H9 (cell line): ENCODE results near the gene ACTN4. TPM values are rescaled to one million over a fixed set of nuclear protein-coding genes. Genes with fewer than 3 reads are reported as not detected.

ENCODE experiments used
- DNase-seq: peaks from one replicate; pipeline ENCODE4 v3.0.0-alpha.2; 2017
- H2AFZ ChIP-seq: one replicate; pipeline ENCODE4 v1.6.1; 2013; ENCODE audit warnings: mild to moderate bottlenecking, low read length, control low read depth, moderate library complexity
- H2AK5ac ChIP-seq: 2 replicates; pipeline ENCODE4 v1.6.1; 2013; ENCODE audit warnings: low read length, control low read depth, mixed read lengths; ENCODE audit not compliant: insufficient read length
- H2BK120ac ChIP-seq: one replicate; pipeline ENCODE4 v1.6.1; 2013; ENCODE audit warnings: low read depth, mild to moderate bottlenecking, low read length, control low read depth, inconsistent platforms; ENCODE audit not compliant: poor library complexity, severe bottlenecking
- H2BK12ac ChIP-seq: 2 replicates; pipeline ENCODE4 v1.6.1; 2013; ENCODE audit warnings: low read length, control low read depth, mixed read lengths, low read depth; ENCODE audit not compliant: insufficient read length
- H2BK15ac ChIP-seq: 2 replicates; pipeline ENCODE4 v1.6.1; 2013; ENCODE audit warnings: low read depth, low read length, control low read depth
- H2BK20ac ChIP-seq: one replicate; pipeline ENCODE4 v1.6.1; 2013; ENCODE audit warnings: low read depth, mild to moderate bottlenecking, low read length, control low read depth, inconsistent platforms; ENCODE audit not compliant: poor library complexity, severe bottlenecking
- H2BK5ac ChIP-seq: 2 replicates; pipeline ENCODE4 v1.6.1; 2013; ENCODE audit warnings: low read length, control low read depth, mixed read lengths; ENCODE audit not compliant: insufficient read length
- H3K14ac ChIP-seq: 2 replicates; pipeline ENCODE4 v1.6.1; 2013; ENCODE audit warnings: low read length, control low read depth; ENCODE audit not compliant: insufficient read depth
- H3K18ac ChIP-seq: 2 replicates; pipeline ENCODE4 v1.6.1; 2013; ENCODE audit warnings: low read depth, mild to moderate bottlenecking, mixed read lengths, low read length, control low read depth; ENCODE audit not compliant: insufficient read length
- H3K23ac ChIP-seq: 2 replicates; pipeline ENCODE4 v1.6.1; 2013; ENCODE audit warnings: low read length, control low read depth, mixed read lengths, low read depth; ENCODE audit not compliant: insufficient read length
- H3K23me2 ChIP-seq: 2 replicates; pipeline ENCODE4 v1.6.1; 2013; ENCODE audit warnings: low read depth, mild to moderate bottlenecking, mixed read lengths, low read length, control low read depth; ENCODE audit not compliant: insufficient read length, poor library complexity, severe bottlenecking
- H3K27ac ChIP-seq: 2 replicates; pipeline ENCODE4 v1.5.1; 2013; ENCODE audit warnings: low read length, control low read depth, mixed read lengths, low read depth; ENCODE audit not compliant: insufficient read length
- H3K27me3 ChIP-seq: 2 replicates; pipeline ENCODE4 v1.6.1; 2013; ENCODE audit warnings: low read length, control low read depth, inconsistent platforms; ENCODE audit not compliant: insufficient read depth
- H3K4ac ChIP-seq: 2 replicates; pipeline ENCODE4 v1.6.1; 2013; ENCODE audit warnings: low read depth, mild to moderate bottlenecking, control low read depth, inconsistent platforms, low read length, moderate library complexity
- H3K4me1 ChIP-seq: 2 replicates; pipeline ENCODE4 v1.6.1; 2013; ENCODE audit warnings: low read length, control low read depth, inconsistent platforms; ENCODE audit not compliant: insufficient read depth
- H3K4me2 ChIP-seq: 2 replicates; pipeline ENCODE4 v1.6.1; 2013; ENCODE audit warnings: low read length, control low read depth, mixed read lengths; ENCODE audit not compliant: insufficient read length, insufficient read depth
- H3K56ac ChIP-seq: 2 replicates; pipeline ENCODE4 v1.6.1; 2013; ENCODE audit warnings: low read depth, mild to moderate bottlenecking, mixed read lengths, low read length, control low read depth; ENCODE audit not compliant: insufficient read length
- H3K79me1 ChIP-seq: 2 replicates; pipeline ENCODE4 v1.6.1; 2013; ENCODE audit warnings: low read depth, mild to moderate bottlenecking, moderate library complexity, low read length, control low read depth, inconsistent platforms; ENCODE audit not compliant: insufficient read depth, poor library complexity, severe bottlenecking
- H3K79me2 ChIP-seq: 2 replicates; pipeline ENCODE4 v1.6.1; 2013; ENCODE audit warnings: low read length, control low read depth, inconsistent platforms; ENCODE audit not compliant: insufficient read depth
- H3K9ac ChIP-seq: 2 replicates; pipeline ENCODE4 v1.6.1; 2013; ENCODE audit warnings: low read length, control low read depth, mixed read lengths; ENCODE audit not compliant: insufficient read length; ENCODE audit errors: extremely low read depth
- H3K9me3 ChIP-seq: one replicate; pipeline ENCODE4 v1.6.1; 2013; ENCODE audit warnings: low read depth, low read length, inconsistent platforms; ENCODE audit not compliant: control insufficient read depth
- H3T11ph ChIP-seq: one replicate; pipeline ENCODE4 v1.6.1; 2013; ENCODE audit warnings: mild to moderate bottlenecking, low read length, control low read depth, inconsistent platforms
- H4K20me1 ChIP-seq: one replicate; pipeline ENCODE4 v1.6.1; 2013; ENCODE audit not compliant: control insufficient read depth, insufficient read length, insufficient read depth
- H4K5ac ChIP-seq: 2 replicates; pipeline ENCODE4 v1.6.1; 2013; ENCODE audit warnings: low read depth, mild to moderate bottlenecking, mixed read lengths, low read length, control low read depth; ENCODE audit not compliant: insufficient read length
- H4K8ac ChIP-seq: replicated peaks from 2 replicates; pipeline ENCODE4 v1.6.1; 2013; ENCODE audit warnings: low read length, control low read depth, mixed read lengths, low read depth; ENCODE audit not compliant: insufficient read length
- H4K91ac ChIP-seq: 2 replicates; pipeline ENCODE4 v1.6.1; 2013; ENCODE audit warnings: low read depth, mild to moderate bottlenecking, moderate library complexity, mixed read lengths, low read length, control low read depth; ENCODE audit not compliant: insufficient read length
- H3K27ac Mint-ChIP-seq, 3 experiments: 2 replicates in 2 of 3; 3 replicates in 1 of 3; pipeline ENCODE4 v1.8.0; 2020 to 2021; ENCODE audit warnings: mixed read lengths in 3 of 3, mild to moderate bottlenecking in 1 of 3, moderate library complexity in 1 of 3
- H3K27me3 Mint-ChIP-seq: 2 replicates; pipeline ENCODE4 v1.8.0; 2021; ENCODE audit warnings: low read depth, mild to moderate bottlenecking, moderate library complexity, mixed read lengths
- H3K36me3 Mint-ChIP-seq, 3 experiments: 2 replicates in 2 of 3; 3 replicates in 1 of 3; pipeline ENCODE4 v1.8.0; 2020 to 2021; ENCODE audit warnings: low read depth in 3 of 3, mixed read lengths in 3 of 3; ENCODE audit not compliant: insufficient read depth in 1 of 3
- H3K4me1 Mint-ChIP-seq, 2 experiments: 2 replicates each; pipeline ENCODE4 v1.8.0; 2020; ENCODE audit warnings: mixed read lengths in 2 of 2
- H3K4me3 Mint-ChIP-seq, 2 experiments: 2 replicates in 1 of 2; 3 replicates in 1 of 2; pipeline ENCODE4 v1.8.0; 2020 to 2021; ENCODE audit warnings: mild to moderate bottlenecking in 2 of 2, mixed read lengths in 2 of 2, moderate library complexity in 1 of 2
- H3K9me3 Mint-ChIP-seq, 2 experiments: 2 replicates in 1 of 2; 3 replicates in 1 of 2; pipeline ENCODE4 v1.8.0; 2020; ENCODE audit warnings: mild to moderate bottlenecking in 2 of 2, mixed read lengths in 2 of 2, moderate library complexity in 1 of 2
- CTCF ChIP-seq: fragments of 200-600 bp; sonication (generic); conservative IDR thresholded peaks from 3 replicates; pipeline ENCODE4 v1.8.0; 2021; ENCODE audit warnings: antibody characterized with exemption, mild to moderate bottlenecking
- WGBS: extraction: QIAGEN DNeasy Blood & Tissue Kit; methylation state at CpG from one replicate; pipeline ENCODE4 v1.1.7; 2013; ENCODE audit warnings: missing lambda C conversion rate, low lambda C conversion rate, mixed read lengths; ENCODE audit not compliant: insufficient read length; ENCODE audit errors: extremely low coverage; 5-methylcytosine and 5-hydroxymethylcytosine counted together
- total RNA-seq: library from RNA; stranded (reverse); gene quantifications from 2 replicates; pipeline ENCODE4 v1.2.1, GENCODE V29; 2021

ACTN4 gene
- total RNA-seq, 1 experiment from 2014 or later: 369 TPM

- H3K36me3 Mint-ChIP-seq: peaks cover 30 to 78% (median 75%) of the 10 kb centered on the region in 3 experiments; a peak in 6 of 7 replicates
- Histone ChIP-seq H4K20me1 (no peaks in the 10 kb centered on the region), H3K9me3 (no peaks in the 10 kb centered on the region), H2BK12ac (no peak overlapping the region), H4K91ac (no peak overlapping the region), H3K14ac (no peak overlapping the region), H3K56ac (no peak overlapping the region), H3K18ac (no peak overlapping the region), H4K8ac (no peak overlapping the region), H3K79me1 (no peaks in the 10 kb centered on the region), H2BK15ac (no peak overlapping the region), H2BK5ac (no peak overlapping the region), H4K5ac (no peak overlapping the region), H2BK120ac (no peak overlapping the region), H3T11ph (no peak overlapping the region), H2AK5ac (no peak overlapping the region), H2AFZ (no peak overlapping the region), H3K23me2 (no peaks in the 10 kb centered on the region), H3K4ac (no peak overlapping the region), H3K23ac (no peak overlapping the region), H3K27ac (no peak overlapping the region), H2BK20ac (no peak overlapping the region), H3K4me2 (no peak overlapping the region), H3K9ac (no peak overlapping the region), H3K4me1 (no peaks in the 10 kb centered on the region), H3K79me2 (no peaks in the 10 kb centered on the region), H3K27me3 (no peaks in the 10 kb centered on the region)
- H3K27ac Mint-ChIP-seq: peak overlapping the region in 2 of 3 experiments; percentile 49 to 89; a peak in 4 of 7 replicates
- WGBS: no CpG with 5 or more reads among the region's 24 CpGs
- no peaks in the 10 kb centered on the region for H3K27me3 Mint-ChIP-seq
- peaks cover 0 to 4% of the 10 kb centered on the region in 2 experiments; a peak in 1 of 4 replicates for H3K4me1 Mint-ChIP-seq
- H3K9me3 Mint-ChIP-seq: no peaks in the 10 kb centered on the region
- TF ChIP-seq CTCF: peak; percentile 63
- DNase-seq: peak; percentile 74
- H3K4me3 Mint-ChIP-seq: no peak overlapping the region
These were observed 71.5 kb downstream of the ACTN4 start for GRCh38 chr19:38718747-38719543.
